HG03025 (cell line): ENCODE measurements around the gene ZNF222.

Source experiments
- ATAC-seq: cut with Tn5 transposase; IDR thresholded peaks from one replicate; pipeline ENCODE4 v1.9.1; 2021; ENCODE audit warnings: mild to moderate bottlenecking, moderate library complexity; ENCODE audit not compliant: unreplicated experiment, low FRiP score

Gene ZNF222

GRCh38 chr19:44051650-44052402 is 26.6 kb downstream of the ZNF222 start, which contains the start of gene ZNF223:
ZNF223 (plus strand) TSS chr19:44052036; CDS start chr19:44055177, 3,141 bp downstream.
- ATAC-seq: no peak

- ATAC-seq: no peak
These were observed 30.7 kb downstream of the ZNF222 start for GRCh38 chr19:44055870-44056269.

- no peak for ATAC-seq
These were observed 34.0 kb downstream of the ZNF222 start for GRCh38 chr19:44059229-44059628.

GRCh38 chr19:44061038-44061437 is 35.9 kb downstream of the ZNF222 start:
- no peak for ATAC-seq

- no peak for ATAC-seq
These were observed 41.1 kb downstream of the ZNF222 start for GRCh38 chr19:44066305-44066704.

- no peak for ATAC-seq
These were observed 44.2 kb downstream of the ZNF222 start for GRCh38 chr19:44069415-44069814.

- ATAC-seq: no peak
These were observed 46.8 kb downstream of the ZNF222 start, which contains the start of gene ZNF284 for GRCh38 chr19:44071824-44072542. ZNF284 (plus strand) TSS chr19:44072159; CDS start chr19:44076390, 4,231 bp downstream.

- no peak for ATAC-seq
These were observed 47.6 kb downstream of the ZNF222 start for GRCh38 chr19:44072543-44073401.

GRCh38 chr19:44076325-44076724 is 51.1 kb downstream of the ZNF222 start:
- no peak for ATAC-seq
